ENCODE measurements around the gene GUCA2A. TPM values are rescaled to one million over a fixed set of nuclear protein-coding genes. Genes with fewer than 3 reads are reported as not detected.

Gene GUCA2A
- polyA plus RNA-seq, 3 donors: not detected

- Histone ChIP-seq H2AFZ (ENCODE audit: insufficient read depth, low read depth, low read length, poor library complexity, severe bottlenecking) (no peak overlapping the region), H3K27me3 (ENCODE audit: control insufficient read depth in 2 of 2, insufficient read depth in 2 of 2, low read length in 2 of 2) (no peaks in the 10 kb centered on the region), H4K20me1 (ENCODE audit: insufficient read depth, low read length) (no peaks in the 10 kb centered on the region), H3K9ac (ENCODE audit: insufficient read depth, low read length, poor library complexity, severe bottlenecking) (no peak overlapping the region), H3K79me2 (ENCODE audit: insufficient read depth, low read length) (no peaks in the 10 kb centered on the region), H3K4me2 (replicated peaks; ENCODE audit: extremely low read depth, low read length, poor library complexity, severe bottlenecking) (no peak overlapping the region), H3K27ac (ENCODE audit: low read depth in 1 of 2, low read length in 2 of 2) (no peak overlapping the region), H3K9me3 (replicated peaks in 1 of 2; ENCODE audit: control insufficient read depth in 1 of 2, insufficient read depth in 1 of 2, low read length in 2 of 2) (no peaks in the 10 kb centered on the region), H3K4me1 (ENCODE audit: control insufficient read depth in 1 of 2, insufficient read depth in 2 of 2, low read length in 2 of 2) (no peaks in the 10 kb centered on the region), H3K4me3 (replicated peaks in 1 of 3; ENCODE audit: low read depth in 2 of 3, low read length in 3 of 3) (no peak overlapping the region), H3K36me3 (replicated peaks in 1 of 2; ENCODE audit: control insufficient read depth in 1 of 2, insufficient read depth in 2 of 2, low read length in 2 of 2) (no peaks in the 10 kb centered on the region)
- Mint-ChIP-seq H3K36me3 (no peaks in the 10 kb centered on the region), H3K4me3 (no peak overlapping the region), H3K9me3 (peaks cover 0 to 4% (median 3%) of the 10 kb centered on the region in 7 donors), H3K27ac (no peak overlapping the region), H3K4me1 (no peaks in the 10 kb centered on the region), H3K27me3 (ENCODE audit: low read depth in 3 of 3) (peaks cover 1 to 11% (median 6%) of the 10 kb centered on the region in 3 donors)
- WGBS (ENCODE audit: insufficient coverage): 100% methylated on average over 1 of the region's 1 CpG
- intact Hi-C loops (cut with micrococcal nuclease): no loop called here
- DNase-seq: no peak
- TF ChIP-seq, protein P1, sequence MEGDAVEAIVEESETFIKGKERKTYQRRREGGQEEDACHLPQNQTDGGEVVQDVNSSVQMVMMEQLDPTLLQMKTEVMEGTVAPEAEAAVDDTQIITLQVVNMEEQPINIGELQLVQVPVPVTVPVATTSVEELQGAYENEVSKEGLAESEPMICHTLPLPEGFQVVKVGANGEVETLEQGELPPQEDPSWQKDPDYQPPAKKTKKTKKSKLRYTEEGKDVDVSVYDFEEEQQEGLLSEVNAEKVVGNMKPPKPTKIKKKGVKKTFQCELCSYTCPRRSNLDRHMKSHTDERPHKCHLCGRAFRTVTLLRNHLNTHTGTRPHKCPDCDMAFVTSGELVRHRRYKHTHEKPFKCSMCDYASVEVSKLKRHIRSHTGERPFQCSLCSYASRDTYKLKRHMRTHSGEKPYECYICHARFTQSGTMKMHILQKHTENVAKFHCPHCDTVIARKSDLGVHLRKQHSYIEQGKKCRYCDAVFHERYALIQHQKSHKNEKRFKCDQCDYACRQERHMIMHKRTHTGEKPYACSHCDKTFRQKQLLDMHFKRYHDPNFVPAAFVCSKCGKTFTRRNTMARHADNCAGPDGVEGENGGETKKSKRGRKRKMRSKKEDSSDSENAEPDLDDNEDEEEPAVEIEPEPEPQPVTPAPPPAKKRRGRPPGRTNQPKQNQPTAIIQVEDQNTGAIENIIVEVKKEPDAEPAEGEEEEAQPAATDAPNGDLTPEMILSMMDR (IDR thresholded peaks at IDR 0.05): no peak
Measured at GRCh38 chr1:42118125-42118524, 46.4 kb downstream of the GUCA2A start.

DNA sequence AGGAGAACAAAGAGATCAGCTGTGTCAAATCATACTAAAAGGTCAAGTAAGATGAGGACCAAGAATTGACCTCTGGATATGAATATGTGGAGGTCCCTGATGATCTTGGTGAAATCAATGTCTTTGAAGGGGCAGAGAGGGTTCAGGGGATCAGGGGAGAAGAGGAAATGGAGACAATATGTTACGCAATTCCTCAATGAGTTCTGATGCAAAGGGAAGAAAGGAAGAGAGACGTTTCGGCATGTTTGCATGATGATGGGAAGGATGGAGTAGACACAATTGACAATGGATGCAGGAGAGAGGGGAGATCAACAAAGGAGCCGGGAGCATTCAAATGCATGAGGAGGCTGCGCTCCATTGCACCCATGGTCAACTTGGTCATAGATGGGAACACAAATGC lies 47.3 kb downstream of the GUCA2A start:
- H3K4me1 ChIP-seq (ENCODE audit: control insufficient read depth in 1 of 2, insufficient read depth in 2 of 2, low read length in 2 of 2): no peaks in the 10 kb centered on the region
- H2AFZ ChIP-seq (ENCODE audit: insufficient read depth, low read depth, low read length, poor library complexity, severe bottlenecking): no peak overlapping the region
- no peak overlapping the region for H3K4me3 ChIP-seq (replicated peaks in 1 of 3; ENCODE audit: low read depth in 2 of 3, low read length in 3 of 3)
- H3K27ac ChIP-seq (ENCODE audit: low read depth in 1 of 2, low read length in 2 of 2): no peak overlapping the region
- Mint-ChIP-seq H3K36me3 (no peaks in the 10 kb centered on the region), H3K4me3 (peak overlapping the region in 1 of 2 donors; percentile 26), H3K27ac (no peak overlapping the region), H3K9me3 (peaks cover 0 to 4% (median 1%) of the 10 kb centered on the region in 7 donors), H3K27me3 (ENCODE audit: low read depth in 3 of 3) (peaks cover 1 to 11% (median 6%) of the 10 kb centered on the region in 3 donors), H3K4me1 (no peaks in the 10 kb centered on the region)
- TF ChIP-seq, protein P1 (IDR thresholded peaks at IDR 0.05): no peak
- intact Hi-C loops (cut with micrococcal nuclease): no loop called here
- H3K27me3 ChIP-seq (ENCODE audit: control insufficient read depth in 2 of 2, insufficient read depth in 2 of 2, low read length in 2 of 2): no peaks in the 10 kb centered on the region
- no peaks in the 10 kb centered on the region for H4K20me1 ChIP-seq (ENCODE audit: insufficient read depth, low read length)
- 59% methylated on average over 4 of the region's 5 CpGs for WGBS (ENCODE audit: insufficient coverage)
- H3K36me3 ChIP-seq (replicated peaks in 1 of 2; ENCODE audit: control insufficient read depth in 1 of 2, insufficient read depth in 2 of 2, low read length in 2 of 2): no peaks in the 10 kb centered on the region
- no peak for DNase-seq
- H3K9ac ChIP-seq (ENCODE audit: insufficient read depth, low read length, poor library complexity, severe bottlenecking): no peak overlapping the region
- H3K4me2 ChIP-seq (replicated peaks; ENCODE audit: extremely low read depth, low read length, poor library complexity, severe bottlenecking): no peak overlapping the region
- no peaks in the 10 kb centered on the region for H3K79me2 ChIP-seq (ENCODE audit: insufficient read depth, low read length)
- no peaks in the 10 kb centered on the region for H3K9me3 ChIP-seq (replicated peaks in 1 of 2; ENCODE audit: control insufficient read depth in 1 of 2, insufficient read depth in 1 of 2, low read length in 2 of 2)
